SU-DHL-6 (cell line): Measurements from ENCODE around the gene DYNC1I2.

ENCODE experiments used
- CTCF ChIP-seq: fragments of 200-600 bp; sonication (generic); IDR thresholded peaks from one replicate; pipeline ENCODE4 v1.5.1; 2017; ENCODE audit warnings: antibody characterized with exemption, mild to moderate bottlenecking, low read length, moderate library complexity; ENCODE audit not compliant: insufficient read depth, poor library complexity, severe bottlenecking
- EZH2phosphoT487 ChIP-seq: fragments of 200-600 bp; sonication (generic), shearing (Covaris generic); conservative IDR thresholded peaks from 2 replicates; pipeline ENCODE4 v1.6.1; 2018; ENCODE audit warnings: mild to moderate bottlenecking, antibody characterized with exemption, low read length, moderate library complexity, mixed read lengths

DNA sequence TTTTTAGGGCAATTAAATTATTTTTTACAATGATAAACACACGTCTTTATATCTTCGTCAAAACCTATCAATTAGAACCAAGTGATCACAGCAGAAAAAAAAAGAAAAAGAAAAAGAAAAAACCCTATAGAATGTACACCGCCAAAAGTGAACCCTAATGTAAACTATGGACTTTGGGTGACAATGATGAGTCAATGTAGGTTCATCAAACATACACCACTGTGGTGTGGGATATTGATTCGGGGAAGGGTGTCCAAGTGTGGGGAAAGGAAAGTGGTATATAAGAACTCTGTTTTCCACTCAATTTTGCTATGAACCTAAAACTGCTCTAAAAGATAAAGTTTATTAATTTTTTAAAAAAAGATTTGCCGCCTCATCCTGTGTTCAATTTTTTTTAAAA is 85.1 kb downstream of the DYNC1I2 start:
- TF ChIP-seq CTCF = no peak
- no peak for TF ChIP-seq EZH2phosphoT487
